ENCODE data around the gene ZIC4. TPM values are rescaled to one million over a fixed set of nuclear protein-coding genes. Genes with fewer than 3 reads are reported as not detected.
A peak's percentile ranks its signal among the peaks of the same experiment; 100 is the strongest.

ZIC4 gene
- total RNA-seq, 4 donors from 2014 or later, result 0.21 TPM; not detected in 3

DNA sequence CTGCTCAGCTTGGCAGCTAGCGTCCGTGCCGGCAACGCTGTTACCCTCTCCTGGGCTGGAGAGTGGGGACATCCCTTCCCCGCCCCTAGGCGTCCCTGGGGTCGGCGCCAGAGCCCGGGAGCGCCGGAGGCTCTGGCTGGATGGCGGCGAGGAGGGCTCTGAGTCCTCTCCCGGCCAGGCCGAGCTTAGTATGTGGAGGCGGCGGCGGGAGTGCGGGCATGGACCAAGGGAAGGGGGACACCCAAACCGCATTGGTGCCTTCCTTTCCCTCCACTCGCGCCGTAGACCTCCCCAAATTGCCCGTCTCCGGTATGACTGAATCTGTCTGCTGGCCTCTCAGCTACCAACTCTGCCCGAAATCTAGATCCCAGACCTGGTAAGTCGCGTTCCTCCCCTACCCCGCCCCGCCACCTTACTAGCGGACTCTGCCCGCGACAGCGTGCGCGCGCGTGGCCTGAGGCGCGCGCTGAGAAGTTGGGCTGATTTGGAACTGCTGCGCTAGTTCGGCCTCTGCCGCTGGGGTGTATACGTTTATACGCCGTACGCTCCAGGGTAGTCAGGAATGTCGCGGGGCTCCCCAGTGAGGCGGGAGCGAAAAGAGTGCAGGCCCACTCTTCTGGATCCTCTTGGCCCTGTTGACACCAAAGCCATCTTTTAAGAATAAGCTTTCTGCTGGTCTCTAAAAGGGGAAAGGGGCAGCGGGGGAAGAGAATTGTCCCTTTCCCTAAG is 15.0 kb upstream of the ZIC4 start:
- 5 to 8% methylated on average over 24 to 28 of the region's 53 CpGs for WGBS, 2 donors
- TF ChIP-seq CTCF (IDR thresholded peaks at IDR 0.05) (no peak), EP300 (IDR thresholded peaks at IDR 0.05) (no peak), POLR2A (IDR thresholded peaks at IDR 0.05) (no peak)
- no peak for DNase-seq (ENCODE audit: low spot score in 2 of 2)
- H3K4me1 ChIP-seq, result peaks cover 0 to 61% (median 2%) of the 10 kb centered on the region in 4 donors
- H3K27ac ChIP-seq, result no peak overlapping the region
- H3K9me3 ChIP-seq, result no peaks in the 10 kb centered on the region
- no peaks in the 10 kb centered on the region for H3K36me3 ChIP-seq
- peak overlapping the region in 1 of 4 donors; percentile 21 for H3K4me3 ChIP-seq
- peaks cover 0 to 99% of the 10 kb centered on the region in 2 donors for H3K27me3 ChIP-seq

GRCh38 chr3:147420353-147421183 is 14.2 kb upstream of the ZIC4 start:
- TF ChIP-seq POLR2A (IDR thresholded peaks at IDR 0.05) (no peak), EP300 (IDR thresholded peaks at IDR 0.05) (no peak), CTCF (IDR thresholded peaks at IDR 0.05) (no peak)
- peaks cover 0 to 4% (median 2%) of the 10 kb centered on the region in 4 donors for H3K9me3 ChIP-seq
- no peaks in the 10 kb centered on the region for H3K36me3 ChIP-seq
- H3K4me3 ChIP-seq, result peak overlapping the region in 1 of 4 donors; percentile 21
- H3K4me1 ChIP-seq, result peaks cover 0 to 61% (median 2%) of the 10 kb centered on the region in 4 donors
- DNase-seq (ENCODE audit: low spot score in 2 of 2), result no peak
- no peak overlapping the region for H3K27ac ChIP-seq
- peaks cover 0 to 99% of the 10 kb centered on the region in 2 donors for H3K27me3 ChIP-seq
- 22 to 37% methylated on average over 25 of the region's 32 CpGs for WGBS, 2 donors

- no peak for TF ChIP-seq CTCF (IDR thresholded peaks at IDR 0.05)
- TF ChIP-seq POLR2A (IDR thresholded peaks at IDR 0.05), result no peak
- no peak for TF ChIP-seq EP300 (IDR thresholded peaks at IDR 0.05)
- Histone ChIP-seq H3K27me3 (peaks cover 0 to 99% of the 10 kb centered on the region in 2 donors), H3K27ac (no peak overlapping the region), H3K4me3 (no peak overlapping the region), H3K36me3 (no peaks in the 10 kb centered on the region), H3K9me3 (peaks cover 0 to 10% (median 2%) of the 10 kb centered on the region in 4 donors), H3K4me1 (peaks cover 0 to 60% (median 2%) of the 10 kb centered on the region in 4 donors)
- DNase-seq (ENCODE audit: low spot score in 2 of 2), result no peak
- WGBS, 2 donors, result 42 to 52% methylated on average over 10 of the region's 10 CpGs
Observed at GRCh38 chr3:147419781-147420224, 13.5 kb upstream of the ZIC4 start.

DNA sequence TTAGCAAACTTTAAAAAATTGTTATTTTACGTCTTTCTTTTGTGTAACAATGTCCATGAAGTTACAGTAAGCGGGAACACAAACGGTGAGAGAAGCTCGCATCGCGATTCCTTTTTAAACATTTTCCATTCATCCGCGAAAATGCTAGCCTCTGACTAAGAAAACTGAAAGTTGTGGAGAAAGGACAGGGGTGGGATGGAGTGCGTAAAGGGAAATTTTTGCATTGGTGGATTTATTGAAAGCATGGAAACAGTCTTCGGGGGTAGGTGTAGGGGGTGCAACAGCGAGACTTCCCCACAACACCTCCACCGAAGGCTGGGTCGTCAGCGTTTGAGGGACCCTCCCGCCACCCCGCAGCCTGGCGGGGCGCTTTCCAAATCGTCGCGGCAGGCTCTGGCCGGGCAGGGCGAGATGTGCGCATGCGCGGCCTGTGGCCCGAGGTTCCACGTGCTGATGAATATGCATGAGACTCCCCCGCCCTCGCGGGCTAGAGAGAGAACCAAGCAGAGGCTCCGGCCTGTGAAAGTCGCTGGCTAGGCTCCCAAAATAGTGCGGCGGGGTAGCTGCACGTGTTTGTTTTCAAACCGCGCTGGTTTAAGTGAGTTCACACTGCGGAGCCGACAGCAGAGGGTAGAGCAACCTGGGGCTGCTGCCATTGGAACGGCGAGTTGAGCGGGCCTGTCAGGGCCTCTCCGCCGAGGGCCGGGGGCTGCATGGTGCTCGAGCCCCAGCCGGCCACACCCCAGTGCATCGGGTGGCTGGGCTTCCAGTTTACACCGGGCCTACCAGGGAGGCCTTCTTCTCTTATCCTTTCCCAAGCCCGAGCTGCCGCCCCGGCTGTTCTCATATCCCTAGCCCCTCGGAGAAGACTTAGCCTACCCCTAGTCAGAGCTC is 12.7 kb upstream of the ZIC4 start:
- TF ChIP-seq EP300 (IDR thresholded peaks at IDR 0.05) (no peak), CTCF (IDR thresholded peaks at IDR 0.05) (no peak), POLR2A (IDR thresholded peaks at IDR 0.05) (no peak)
- H3K4me1 ChIP-seq, result peaks cover 0 to 53% (median 2%) of the 10 kb centered on the region in 4 donors
- 6 to 9% methylated on average over 45 to 53 of the region's 54 CpGs for WGBS, 2 donors
- DNase-seq (ENCODE audit: low spot score in 2 of 2), result no peak
- H3K27ac ChIP-seq, result no peak overlapping the region
- peaks cover 0 to 16% (median 2%) of the 10 kb centered on the region in 4 donors for H3K9me3 ChIP-seq
- peaks cover 0 to 99% of the 10 kb centered on the region in 2 donors for H3K27me3 ChIP-seq
- no peaks in the 10 kb centered on the region for H3K36me3 ChIP-seq
- H3K4me3 ChIP-seq, result peak overlapping the region in 2 of 4 donors; percentile 7 to 31

All from tibial nerve (tissue), 4 donors.